DOHH2 (cell line): Measurements from ENCODE around the gene MAPK8IP1.

Experiments
- CTCF ChIP-seq: fragments of 200-600 bp; sonication (generic); IDR thresholded peaks from one replicate; pipeline ENCODE4 v1.5.1; 2014; ENCODE audit warnings: antibody characterized with exemption, mild to moderate bottlenecking, low read depth, low read length; ENCODE audit not compliant: poor library complexity, severe bottlenecking
- EZH2phosphoT487 ChIP-seq: fragments of 200-600 bp; sonication (generic); IDR thresholded peaks from 2 replicates; pipeline ENCODE4 v1.6.1; 2017; ENCODE audit warnings: borderline replicate concordance, mild to moderate bottlenecking, antibody characterized with exemption, low read length, moderate library complexity, mixed read lengths

GRCh38 chr11:45887587-45887986 is 2.1 kb downstream of the MAPK8IP1 start:
- TF ChIP-seq CTCF: no peak
- no peak for TF ChIP-seq EZH2phosphoT487
